ENCODE data around the gene KLHL3. TPM values are rescaled to one million over a fixed set of nuclear protein-coding genes. Genes with fewer than 3 reads are reported as not detected.

KLHL3 gene
- total RNA-seq, 1 experiment from 2014 or later: 13.6 TPM

DNA sequence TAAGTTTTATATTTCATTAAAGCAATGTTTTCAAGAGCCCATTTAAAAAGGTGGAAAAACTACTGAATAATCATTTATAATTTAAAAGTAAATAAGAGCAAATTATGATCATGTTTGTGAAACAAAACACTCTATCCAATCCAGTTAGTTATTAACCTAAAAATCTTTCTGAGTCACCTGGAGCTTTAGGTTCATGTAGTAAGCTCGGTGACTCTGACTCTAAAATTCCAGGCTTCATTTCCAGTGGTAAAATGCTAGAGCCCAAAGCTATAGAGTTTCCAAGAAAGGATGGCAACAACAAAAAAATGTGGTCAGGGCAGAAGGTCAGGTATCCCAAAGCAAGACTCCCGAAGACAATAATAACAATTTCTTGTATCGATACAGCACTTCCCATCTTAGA is 160.7 kb downstream of the KLHL3 start:
- Histone ChIP-seq H3F3A (ENCODE audit: insufficient read depth, low read depth) (no peaks in the 10 kb centered on the region), H3K4me1 (replicated peaks; ENCODE audit: insufficient read depth) (no peaks in the 10 kb centered on the region), H3K9me3 (ENCODE audit: insufficient read depth, low read depth) (no peaks in the 10 kb centered on the region), H4K20me1 (ENCODE audit: insufficient read depth) (no peaks in the 10 kb centered on the region), H3K4me2 (no peak overlapping the region), H3K27ac (no peak overlapping the region), H2AFZ (no peak overlapping the region), H3K79me2 (ENCODE audit: low read depth) (no peaks in the 10 kb centered on the region), H3K4me3 (no peak overlapping the region), H3K27me3 (ENCODE audit: insufficient read depth, low read depth) (no peaks in the 10 kb centered on the region), H3K36me3 (ENCODE audit: low read depth) (no peaks in the 10 kb centered on the region), H3K9me2 (ENCODE audit: insufficient read depth) (no peaks in the 10 kb centered on the region)
- CTCF ChIA-PET: interaction anchor here (0.6 kb wide), 1 partner anchor 19 kb away, joined by 4 read pairs; no protein-coding TSS in a partner anchor
- no TSS peak for BruUV-seq (replicated peaks)
- no peak for DNase-seq
- intact Hi-C loops (cut with micrococcal nuclease; ENCODE audit: unreplicated experiment): no loop called here
- TF ChIP-seq EZH2 (IDR thresholded peaks at IDR 0.05; ENCODE audit: low read depth): no peak
- TF ChIP-seq, protein P1, sequence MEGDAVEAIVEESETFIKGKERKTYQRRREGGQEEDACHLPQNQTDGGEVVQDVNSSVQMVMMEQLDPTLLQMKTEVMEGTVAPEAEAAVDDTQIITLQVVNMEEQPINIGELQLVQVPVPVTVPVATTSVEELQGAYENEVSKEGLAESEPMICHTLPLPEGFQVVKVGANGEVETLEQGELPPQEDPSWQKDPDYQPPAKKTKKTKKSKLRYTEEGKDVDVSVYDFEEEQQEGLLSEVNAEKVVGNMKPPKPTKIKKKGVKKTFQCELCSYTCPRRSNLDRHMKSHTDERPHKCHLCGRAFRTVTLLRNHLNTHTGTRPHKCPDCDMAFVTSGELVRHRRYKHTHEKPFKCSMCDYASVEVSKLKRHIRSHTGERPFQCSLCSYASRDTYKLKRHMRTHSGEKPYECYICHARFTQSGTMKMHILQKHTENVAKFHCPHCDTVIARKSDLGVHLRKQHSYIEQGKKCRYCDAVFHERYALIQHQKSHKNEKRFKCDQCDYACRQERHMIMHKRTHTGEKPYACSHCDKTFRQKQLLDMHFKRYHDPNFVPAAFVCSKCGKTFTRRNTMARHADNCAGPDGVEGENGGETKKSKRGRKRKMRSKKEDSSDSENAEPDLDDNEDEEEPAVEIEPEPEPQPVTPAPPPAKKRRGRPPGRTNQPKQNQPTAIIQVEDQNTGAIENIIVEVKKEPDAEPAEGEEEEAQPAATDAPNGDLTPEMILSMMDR (conservative IDR thresholded peaks at IDR 0.05): no peak
- POLR2A ChIA-PET (ENCODE audit: unreplicated experiment): no interaction called here

DNA sequence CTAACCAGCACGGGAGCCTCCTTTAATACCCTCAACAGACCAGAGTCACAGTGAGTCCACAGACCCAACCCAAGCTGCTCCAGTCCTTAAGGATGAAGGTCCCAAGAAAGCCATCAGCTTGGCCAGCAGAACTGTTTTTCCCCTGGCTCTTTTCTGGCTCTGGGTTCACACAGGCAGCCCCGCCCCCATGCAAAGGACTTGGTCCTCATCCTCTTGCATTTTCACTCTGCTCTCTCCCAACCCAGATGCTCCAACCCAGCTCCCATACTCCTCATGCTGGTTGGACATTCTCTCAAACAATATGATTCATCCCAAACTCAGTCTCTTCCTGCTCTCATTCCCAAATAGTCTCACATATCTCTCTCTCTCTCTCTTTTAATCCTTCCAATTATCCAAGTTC is 162.5 kb downstream of the KLHL3 start:
- ChIA-PET CTCF (interaction anchor here (0.6 kb wide), 1 partner anchor 1960 kb away, joined by 3 read pairs; no protein-coding TSS in a partner anchor), POLR2A (ENCODE audit: unreplicated experiment) (no interaction called here)
- no peaks in the 10 kb centered on the region for H3K36me3 ChIP-seq (ENCODE audit: low read depth)
- no TSS peak for BruUV-seq (replicated peaks)
- no peak overlapping the region for H3K4me2 ChIP-seq
- H4K20me1 ChIP-seq (ENCODE audit: insufficient read depth): no peaks in the 10 kb centered on the region
- DNase-seq: no peak
- H2AFZ ChIP-seq: no peak overlapping the region
- no peak overlapping the region for H3K27ac ChIP-seq
- no peak overlapping the region for H3K4me3 ChIP-seq
- H3K79me2 ChIP-seq (ENCODE audit: low read depth): no peaks in the 10 kb centered on the region
- H3K4me1 ChIP-seq (replicated peaks; ENCODE audit: insufficient read depth): no peaks in the 10 kb centered on the region
- H3K9me3 ChIP-seq (ENCODE audit: insufficient read depth, low read depth): no peaks in the 10 kb centered on the region
- intact Hi-C loops (cut with micrococcal nuclease; ENCODE audit: unreplicated experiment): no loop called here
- H3K27me3 ChIP-seq (ENCODE audit: insufficient read depth, low read depth): no peaks in the 10 kb centered on the region
- TF ChIP-seq, protein P1 (conservative IDR thresholded peaks at IDR 0.05): no peak
- no peak for TF ChIP-seq EZH2 (IDR thresholded peaks at IDR 0.05; ENCODE audit: low read depth)
- no peaks in the 10 kb centered on the region for H3K9me2 ChIP-seq (ENCODE audit: insufficient read depth)
- H3F3A ChIP-seq (ENCODE audit: insufficient read depth, low read depth): no peaks in the 10 kb centered on the region

DNA sequence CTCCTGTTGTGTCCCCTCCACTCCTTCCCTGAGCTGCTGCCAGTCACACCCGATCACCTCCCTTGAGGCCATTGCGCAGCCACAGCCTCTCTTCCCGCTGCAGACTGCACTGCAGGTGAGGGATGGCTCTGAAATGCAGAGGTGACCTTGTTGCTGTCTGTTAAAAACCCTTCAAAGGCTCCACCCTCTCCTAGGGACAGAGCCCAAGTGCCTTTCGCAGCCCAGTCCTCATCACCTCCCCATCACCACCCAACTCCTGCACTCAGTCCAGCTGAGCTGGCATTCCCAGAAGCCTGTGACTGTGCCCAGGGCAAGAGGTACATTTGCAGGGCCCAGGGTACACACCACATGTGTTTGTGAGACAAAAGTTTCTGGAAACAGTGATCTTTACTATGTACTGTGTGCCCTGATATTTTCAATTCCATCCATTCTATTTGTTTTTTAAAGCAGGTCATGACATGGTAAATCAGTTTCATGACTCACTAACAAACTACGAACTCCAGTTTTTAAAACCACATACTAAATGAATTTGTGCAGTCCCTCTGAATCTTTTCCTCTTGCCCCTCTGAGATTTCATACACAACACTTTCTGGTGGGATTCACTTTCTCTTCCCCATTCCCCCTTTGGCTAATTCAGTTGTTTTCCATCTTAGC is 163.7 kb downstream of the KLHL3 start:
- no TSS peak for BruUV-seq (replicated peaks)
- no peaks in the 10 kb centered on the region for H3K4me1 ChIP-seq (replicated peaks; ENCODE audit: insufficient read depth)
- no peaks in the 10 kb centered on the region for H4K20me1 ChIP-seq (ENCODE audit: insufficient read depth)
- ChIA-PET POLR2A (ENCODE audit: unreplicated experiment) (no interaction called here), CTCF (no interaction called here)
- H3K4me2 ChIP-seq: no peak overlapping the region
- no peak for TF ChIP-seq EZH2 (IDR thresholded peaks at IDR 0.05; ENCODE audit: low read depth)
- TF ChIP-seq, protein P1 (conservative IDR thresholded peaks at IDR 0.05): no peak
- no peak overlapping the region for H2AFZ ChIP-seq
- no peak for DNase-seq
- H3K9me3 ChIP-seq (ENCODE audit: insufficient read depth, low read depth): no peaks in the 10 kb centered on the region
- H3K79me2 ChIP-seq (ENCODE audit: low read depth): no peaks in the 10 kb centered on the region
- intact Hi-C loops (cut with micrococcal nuclease; ENCODE audit: unreplicated experiment): no loop called here
- H3K4me3 ChIP-seq: no peak overlapping the region
- H3K27me3 ChIP-seq (ENCODE audit: insufficient read depth, low read depth): no peaks in the 10 kb centered on the region
- H3K27ac ChIP-seq: no peak overlapping the region
- H3K36me3 ChIP-seq (ENCODE audit: low read depth): no peaks in the 10 kb centered on the region
- no peaks in the 10 kb centered on the region for H3F3A ChIP-seq (ENCODE audit: insufficient read depth, low read depth)
- H3K9me2 ChIP-seq (ENCODE audit: insufficient read depth): no peaks in the 10 kb centered on the region

Data from PC-9 (cell line).